22Rv1 (cell line): ENCODE measurements around the gene PIGM.

Experiments
- H3K27ac ChIP-seq: fragments of 450-650 bp; 2 replicates; pipeline ENCODE4 v1.5.1; 2017
- ZFX ChIP-seq: fragments of 450-650 bp; IDR thresholded peaks from 2 replicates; pipeline ENCODE4 v1.6.1; 2017; ENCODE audit warnings: antibody characterized with exemption, borderline replicate concordance
- TF ChIP-seq, protein P1 (sequence below): fragments of 450-650 bp; IDR thresholded peaks from 2 replicates; pipeline ENCODE4 v1.5.1; 2017; ENCODE audit warnings: mild to moderate bottlenecking

Gene PIGM

GRCh38 chr1:160006312-160006940 lies 25.4 kb downstream of the PIGM start:
- no peak overlapping the region for H3K27ac ChIP-seq
- TF ChIP-seq ZFX, result no peak
- TF ChIP-seq, protein P1, sequence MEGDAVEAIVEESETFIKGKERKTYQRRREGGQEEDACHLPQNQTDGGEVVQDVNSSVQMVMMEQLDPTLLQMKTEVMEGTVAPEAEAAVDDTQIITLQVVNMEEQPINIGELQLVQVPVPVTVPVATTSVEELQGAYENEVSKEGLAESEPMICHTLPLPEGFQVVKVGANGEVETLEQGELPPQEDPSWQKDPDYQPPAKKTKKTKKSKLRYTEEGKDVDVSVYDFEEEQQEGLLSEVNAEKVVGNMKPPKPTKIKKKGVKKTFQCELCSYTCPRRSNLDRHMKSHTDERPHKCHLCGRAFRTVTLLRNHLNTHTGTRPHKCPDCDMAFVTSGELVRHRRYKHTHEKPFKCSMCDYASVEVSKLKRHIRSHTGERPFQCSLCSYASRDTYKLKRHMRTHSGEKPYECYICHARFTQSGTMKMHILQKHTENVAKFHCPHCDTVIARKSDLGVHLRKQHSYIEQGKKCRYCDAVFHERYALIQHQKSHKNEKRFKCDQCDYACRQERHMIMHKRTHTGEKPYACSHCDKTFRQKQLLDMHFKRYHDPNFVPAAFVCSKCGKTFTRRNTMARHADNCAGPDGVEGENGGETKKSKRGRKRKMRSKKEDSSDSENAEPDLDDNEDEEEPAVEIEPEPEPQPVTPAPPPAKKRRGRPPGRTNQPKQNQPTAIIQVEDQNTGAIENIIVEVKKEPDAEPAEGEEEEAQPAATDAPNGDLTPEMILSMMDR, result peak; percentile 100

DNA sequence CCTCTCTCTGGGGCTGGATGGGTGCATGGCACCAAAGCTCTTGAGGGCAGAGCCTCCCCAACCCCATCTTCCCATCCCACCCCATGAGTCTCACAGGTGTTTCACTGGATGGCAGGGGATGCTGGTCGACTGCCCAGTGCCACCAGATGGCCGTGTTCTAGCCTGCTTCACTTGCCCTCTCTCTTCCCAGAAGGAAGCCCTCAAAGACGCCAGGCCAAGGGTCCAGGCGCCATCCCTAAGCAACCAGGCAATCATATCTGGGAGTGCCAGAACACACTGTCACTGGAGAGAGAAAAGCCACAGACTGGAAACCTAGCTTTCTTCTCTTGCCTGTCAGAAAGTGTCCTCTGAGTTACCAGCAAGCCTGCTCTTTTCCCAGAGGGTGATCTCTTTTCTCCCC lies 26.7 kb downstream of the PIGM start:
- TF ChIP-seq, protein P1, result no peak
- no peak for TF ChIP-seq ZFX
- H3K27ac ChIP-seq, result no peak overlapping the region

- no peak overlapping the region for H3K27ac ChIP-seq
- TF ChIP-seq ZFX, result no peak
- TF ChIP-seq, protein P1, result no peak
Measured at GRCh38 chr1:160004425-160004824, 27.4 kb downstream of the PIGM start.

DNA sequence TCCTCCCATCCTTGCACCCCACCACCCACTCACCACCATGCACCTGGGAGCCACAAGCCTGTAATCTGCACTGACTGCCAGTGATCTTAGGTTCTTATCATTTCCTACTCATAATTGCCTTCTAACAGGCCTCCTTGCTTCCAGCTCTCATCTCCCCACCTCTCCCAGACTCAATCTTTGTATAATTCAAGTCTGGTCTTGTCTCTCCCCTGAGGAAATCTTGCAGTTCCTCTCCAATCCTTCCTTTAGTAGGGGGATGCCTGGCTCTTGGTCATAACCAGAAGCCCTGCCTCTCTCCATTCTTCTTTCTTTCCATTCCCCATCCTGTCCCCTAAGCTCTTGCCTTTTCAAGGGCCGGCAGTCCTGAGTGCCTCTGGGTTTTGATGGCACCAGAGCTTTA lies 27.8 kb downstream of the PIGM start:
- TF ChIP-seq ZFX, result no peak
- TF ChIP-seq, protein P1, result no peak
- no peak overlapping the region for H3K27ac ChIP-seq

DNA sequence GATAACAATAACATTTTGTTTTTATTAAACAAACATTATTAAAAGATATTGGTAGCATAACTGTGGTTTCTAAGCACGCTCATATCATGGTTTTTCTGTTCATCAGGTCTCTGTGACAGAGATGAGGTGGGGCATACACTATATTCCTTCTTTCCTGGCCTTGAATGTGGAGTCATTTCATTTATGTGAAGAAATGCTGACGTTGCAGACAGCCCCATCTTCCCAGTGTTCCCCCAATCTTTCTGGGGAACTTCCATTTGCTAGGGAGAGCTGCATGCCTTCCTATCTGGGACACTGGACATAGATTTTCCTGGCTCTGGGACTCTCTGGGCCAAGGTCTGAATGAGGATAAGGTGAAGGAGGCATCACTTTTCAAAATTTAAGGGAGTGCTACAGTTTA lies 30.4 kb downstream of the PIGM start:
- no peak overlapping the region for H3K27ac ChIP-seq
- no peak for TF ChIP-seq ZFX
- TF ChIP-seq, protein P1, result no peak

DNA sequence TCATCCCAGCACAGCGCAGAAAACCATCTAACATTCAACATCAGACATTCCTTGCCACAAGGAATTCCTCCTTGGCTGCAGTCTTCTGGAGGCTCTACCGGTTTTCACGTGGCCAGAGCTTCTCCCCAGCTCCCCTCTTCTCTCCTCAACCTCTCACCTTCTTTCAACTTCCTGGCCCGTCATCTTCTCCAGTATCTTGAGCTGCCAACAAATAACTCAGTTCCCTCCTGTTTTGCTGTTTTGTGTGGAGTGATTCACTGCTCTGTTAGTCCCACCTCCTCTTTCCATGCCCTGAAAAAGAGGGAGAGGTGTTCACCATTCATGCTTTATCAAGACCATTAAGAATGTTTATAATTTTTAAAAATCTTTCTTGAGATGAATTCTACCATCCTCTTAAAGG lies 32.6 kb downstream of the PIGM start:
- TF ChIP-seq, protein P1, result no peak
- no peak for TF ChIP-seq ZFX
- H3K27ac ChIP-seq, result no peak overlapping the region

GRCh38 chr1:159996653-159997052 lies 35.1 kb downstream of the PIGM start:
- no peak overlapping the region for H3K27ac ChIP-seq
- TF ChIP-seq ZFX, result no peak
- TF ChIP-seq, protein P1, result no peak
